Measurements from ENCODE around the gene GNGT1.

Gene GNGT1

DNA sequence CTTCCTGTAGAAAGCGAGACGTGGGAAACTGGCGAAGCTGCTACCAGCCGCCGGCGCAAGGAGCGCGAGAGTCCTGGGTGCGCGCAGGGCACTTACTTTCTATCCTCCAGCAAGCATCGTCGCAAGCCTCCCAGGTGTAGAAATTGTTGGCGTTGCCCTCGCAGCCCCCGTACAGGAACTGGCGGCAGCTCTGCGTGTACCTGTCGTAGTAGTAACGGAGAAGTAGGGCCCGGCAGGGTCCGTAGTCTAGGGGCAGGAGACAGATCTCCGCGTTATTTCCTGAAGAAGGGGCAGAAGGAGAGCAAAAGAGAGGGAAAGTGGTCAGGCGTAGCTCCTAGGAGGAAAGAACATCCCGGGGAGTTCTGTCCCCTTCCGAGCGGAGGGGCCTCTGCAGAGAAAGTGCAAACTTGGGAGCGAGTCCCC is 16.3 kb upstream of the GNGT1 start:
- no peak overlapping the region for H3K27ac ChIP-seq
- TF ChIP-seq CTCF (conservative IDR thresholded peaks at IDR 0.05) (no peak), ZFX (IDR thresholded peaks at IDR 0.05) (no peak)

- no peak within 1 kb of the TSS for H3K27ac ChIP-seq
- TF ChIP-seq ZFX (IDR thresholded peaks at IDR 0.05), result no peak
- no peak for TF ChIP-seq CTCF (conservative IDR thresholded peaks at IDR 0.05)
These were observed 15.8 kb upstream of the GNGT1 start, which contains the start of gene TFPI2 for GRCh38 chr7:93890464-93891068. TFPI2 (minus strand) TSS chr7:93890753; CDS start chr7:93890678, 75 bp downstream.

GRCh38 chr7:93894426-93894825 is 11.9 kb upstream of the GNGT1 start:
- no peak for TF ChIP-seq ZFX (IDR thresholded peaks at IDR 0.05)
- no peak for TF ChIP-seq CTCF (conservative IDR thresholded peaks at IDR 0.05)
- H3K27ac ChIP-seq, result no peak overlapping the region

DNA sequence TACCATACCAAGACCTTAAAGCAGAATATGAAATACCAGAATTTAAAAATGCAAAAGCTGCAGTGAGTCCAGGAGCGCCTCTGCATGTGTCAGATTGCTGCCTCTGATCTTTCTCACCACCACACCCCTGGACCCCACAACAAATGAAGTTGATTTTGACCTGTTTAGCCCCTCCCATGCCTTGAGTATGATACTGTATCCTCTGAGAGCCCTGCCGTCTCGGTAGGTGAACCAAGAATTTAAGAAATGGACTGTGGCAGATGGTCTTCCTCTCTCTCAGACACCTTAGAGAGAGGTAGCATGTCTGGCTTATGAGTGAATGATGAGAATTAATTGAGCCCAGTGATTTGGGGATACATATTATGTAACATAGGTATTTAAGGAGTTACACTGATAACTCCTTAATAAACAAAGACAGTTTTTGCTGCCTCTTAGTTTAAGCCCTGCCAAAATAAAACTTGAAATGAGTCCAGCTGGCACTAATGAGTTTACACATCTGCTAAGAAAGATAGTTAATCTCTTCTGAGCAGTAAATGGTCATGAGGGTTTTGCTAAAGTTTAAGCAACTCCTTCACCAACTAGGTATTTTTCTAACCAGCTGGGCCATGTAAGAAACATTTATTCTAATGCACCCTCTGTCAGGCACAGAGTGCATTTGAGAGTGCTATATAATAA is 11.3 kb upstream of the GNGT1 start:
- no peak overlapping the region for H3K27ac ChIP-seq
- TF ChIP-seq CTCF (conservative IDR thresholded peaks at IDR 0.05) (no peak), ZFX (IDR thresholded peaks at IDR 0.05) (no peak)

GRCh38 chr7:93895859-93896600 is 10.3 kb upstream of the GNGT1 start:
- no peak overlapping the region for H3K27ac ChIP-seq
- TF ChIP-seq ZFX (IDR thresholded peaks at IDR 0.05), result no peak

- no peak overlapping the region for H3K27ac ChIP-seq
- TF ChIP-seq ZFX (IDR thresholded peaks at IDR 0.05) (no peak), CTCF (conservative IDR thresholded peaks at IDR 0.05) (no peak)
These were observed 8.7 kb upstream of the GNGT1 start for GRCh38 chr7:93897680-93898079.

GRCh38 chr7:93902777-93903423 is 3.5 kb upstream of the GNGT1 start:
- TF ChIP-seq ZFX (IDR thresholded peaks at IDR 0.05) (no peak), CTCF (conservative IDR thresholded peaks at IDR 0.05) (peak; percentile 92)
- no peak overlapping the region for H3K27ac ChIP-seq

All from C4-2B (cell line).